ENCODE measurements around the gene DYNC1H1. TPM values are rescaled to one million over a fixed set of nuclear protein-coding genes. Genes with fewer than 3 reads are reported as not detected.
A peak's percentile ranks its signal among the peaks of the same experiment; 100 is the strongest.

The DYNC1H1 gene
- total and polyA plus RNA-seq, 2 of the 13 experiments (the other 11 are each of a cell fraction or from before 2014, with no cell fraction given): 74.4 to 239 TPM

DNA sequence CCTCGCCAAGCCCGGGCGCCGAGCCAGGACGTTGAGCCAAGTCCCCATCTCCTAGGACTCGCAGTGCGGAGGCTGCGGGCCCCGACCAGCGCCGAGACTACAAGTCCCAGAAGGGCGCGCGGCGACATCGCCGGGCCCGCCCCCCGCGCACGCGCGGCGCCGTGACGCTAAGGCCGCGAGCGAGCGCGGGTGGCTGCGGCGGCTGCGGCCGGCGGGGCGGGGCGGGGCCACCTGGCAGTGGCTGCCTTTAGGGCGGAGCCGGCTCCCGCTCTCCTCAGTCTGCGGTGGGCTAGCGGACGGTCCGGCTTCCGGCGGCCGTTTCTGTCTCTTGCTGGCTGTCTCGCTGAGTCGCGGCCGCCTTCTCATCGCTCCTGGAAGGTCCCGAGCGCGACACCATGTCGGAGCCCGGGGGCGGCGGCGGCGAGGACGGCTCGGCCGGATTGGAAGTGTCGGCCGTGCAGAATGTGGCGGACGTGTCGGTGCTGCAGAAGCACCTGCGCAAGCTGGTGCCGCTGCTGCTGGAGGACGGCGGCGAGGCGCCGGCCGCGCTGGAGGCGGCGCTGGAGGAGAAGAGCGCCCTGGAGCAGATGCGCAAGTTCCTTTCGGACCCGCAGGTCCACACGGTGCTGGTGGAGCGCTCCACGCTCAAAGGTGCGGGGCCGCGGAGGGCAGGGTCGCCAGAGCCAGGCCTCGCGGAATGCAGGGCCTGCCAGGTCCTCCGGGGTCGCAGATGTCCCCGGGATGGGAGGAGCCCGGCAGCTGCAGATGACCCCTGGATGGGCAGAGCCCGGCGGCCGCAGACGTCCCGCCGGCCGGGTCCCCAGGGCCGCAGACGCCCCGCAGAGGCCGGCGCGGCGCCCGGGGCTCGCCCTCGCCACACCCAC lies at the start of gene DYNC1H1 (continued):
- TF ChIP-seq, protein P1, sequence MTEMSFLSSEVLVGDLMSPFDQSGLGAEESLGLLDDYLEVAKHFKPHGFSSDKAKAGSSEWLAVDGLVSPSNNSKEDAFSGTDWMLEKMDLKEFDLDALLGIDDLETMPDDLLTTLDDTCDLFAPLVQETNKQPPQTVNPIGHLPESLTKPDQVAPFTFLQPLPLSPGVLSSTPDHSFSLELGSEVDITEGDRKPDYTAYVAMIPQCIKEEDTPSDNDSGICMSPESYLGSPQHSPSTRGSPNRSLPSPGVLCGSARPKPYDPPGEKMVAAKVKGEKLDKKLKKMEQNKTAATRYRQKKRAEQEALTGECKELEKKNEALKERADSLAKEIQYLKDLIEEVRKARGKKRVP (CRISPR knock-in tag; IDR thresholded peaks at IDR 0.05): peak in 1 of 2 experiments; percentile 32; a peak in 1 of 4 replicates
- TF ChIP-seq ZC3H13 (CRISPR knock-in tag; IDR thresholded peaks at IDR 0.05) (peak; percentile 28; the same call in 1 of the 2 replicates), KAT7 (CRISPR knock-in tag; IDR thresholded peaks at IDR 0.05; ENCODE audit: borderline replicate concordance) (peak; percentile 72; the same call in 1 of the 2 replicates), KDM4B (CRISPR knock-in tag; IDR thresholded peaks at IDR 0.05) (no peak), ETV6 (CRISPR knock-in tag; conservative IDR thresholded peaks at IDR 0.05) (0 out of 2 replicates have a peak, but pooled peaks have one; percentile 11), SMAD1 (CRISPR knock-in tag; IDR thresholded peaks at IDR 0.05; ENCODE audit: borderline replicate concordance, low read depth) (0 out of 2 replicates have a peak, but pooled peaks have one; percentile 45), ZNF3 (CRISPR knock-in tag; IDR thresholded peaks at IDR 0.05) (no peak), KLF12 (CRISPR knock-in tag; IDR thresholded peaks at IDR 0.05; ENCODE audit: borderline replicate concordance) (0 out of 2 replicates have a peak, but pooled peaks have one; percentile 55), TOPORS (CRISPR knock-in tag; IDR thresholded peaks at IDR 0.05) (peak; percentile 61; the same call in 1 of the 2 replicates), ZNF569 (CRISPR knock-in tag; IDR thresholded peaks at IDR 0.05; ENCODE audit: borderline replicate concordance) (no peak)
- TF ChIP-seq, protein P2, sequence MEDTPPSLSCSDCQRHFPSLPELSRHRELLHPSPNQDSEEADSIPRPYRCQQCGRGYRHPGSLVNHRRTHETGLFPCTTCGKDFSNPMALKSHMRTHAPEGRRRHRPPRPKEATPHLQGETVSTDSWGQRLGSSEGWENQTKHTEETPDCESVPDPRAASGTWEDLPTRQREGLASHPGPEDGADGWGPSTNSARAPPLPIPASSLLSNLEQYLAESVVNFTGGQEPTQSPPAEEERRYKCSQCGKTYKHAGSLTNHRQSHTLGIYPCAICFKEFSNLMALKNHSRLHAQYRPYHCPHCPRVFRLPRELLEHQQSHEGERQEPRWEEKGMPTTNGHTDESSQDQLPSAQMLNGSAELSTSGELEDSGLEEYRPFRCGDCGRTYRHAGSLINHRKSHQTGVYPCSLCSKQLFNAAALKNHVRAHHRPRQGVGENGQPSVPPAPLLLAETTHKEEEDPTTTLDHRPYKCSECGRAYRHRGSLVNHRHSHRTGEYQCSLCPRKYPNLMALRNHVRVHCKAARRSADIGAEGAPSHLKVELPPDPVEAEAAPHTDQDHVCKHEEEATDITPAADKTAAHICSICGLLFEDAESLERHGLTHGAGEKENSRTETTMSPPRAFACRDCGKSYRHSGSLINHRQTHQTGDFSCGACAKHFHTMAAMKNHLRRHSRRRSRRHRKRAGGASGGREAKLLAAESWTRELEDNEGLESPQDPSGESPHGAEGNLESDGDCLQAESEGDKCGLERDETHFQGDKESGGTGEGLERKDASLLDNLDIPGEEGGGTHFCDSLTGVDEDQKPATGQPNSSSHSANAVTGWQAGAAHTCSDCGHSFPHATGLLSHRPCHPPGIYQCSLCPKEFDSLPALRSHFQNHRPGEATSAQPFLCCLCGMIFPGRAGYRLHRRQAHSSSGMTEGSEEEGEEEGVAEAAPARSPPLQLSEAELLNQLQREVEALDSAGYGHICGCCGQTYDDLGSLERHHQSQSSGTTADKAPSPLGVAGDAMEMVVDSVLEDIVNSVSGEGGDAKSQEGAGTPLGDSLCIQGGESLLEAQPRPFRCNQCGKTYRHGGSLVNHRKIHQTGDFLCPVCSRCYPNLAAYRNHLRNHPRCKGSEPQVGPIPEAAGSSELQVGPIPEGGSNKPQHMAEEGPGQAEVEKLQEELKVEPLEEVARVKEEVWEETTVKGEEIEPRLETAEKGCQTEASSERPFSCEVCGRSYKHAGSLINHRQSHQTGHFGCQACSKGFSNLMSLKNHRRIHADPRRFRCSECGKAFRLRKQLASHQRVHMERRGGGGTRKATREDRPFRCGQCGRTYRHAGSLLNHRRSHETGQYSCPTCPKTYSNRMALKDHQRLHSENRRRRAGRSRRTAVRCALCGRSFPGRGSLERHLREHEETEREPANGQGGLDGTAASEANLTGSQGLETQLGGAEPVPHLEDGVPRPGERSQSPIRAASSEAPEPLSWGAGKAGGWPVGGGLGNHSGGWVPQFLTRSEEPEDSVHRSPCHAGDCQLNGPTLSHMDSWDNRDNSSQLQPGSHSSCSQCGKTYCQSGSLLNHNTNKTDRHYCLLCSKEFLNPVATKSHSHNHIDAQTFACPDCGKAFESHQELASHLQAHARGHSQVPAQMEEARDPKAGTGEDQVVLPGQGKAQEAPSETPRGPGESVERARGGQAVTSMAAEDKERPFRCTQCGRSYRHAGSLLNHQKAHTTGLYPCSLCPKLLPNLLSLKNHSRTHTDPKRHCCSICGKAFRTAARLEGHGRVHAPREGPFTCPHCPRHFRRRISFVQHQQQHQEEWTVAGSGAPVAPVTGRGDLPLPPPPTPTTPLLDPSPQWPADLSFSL (CRISPR knock-in tag; IDR thresholded peaks at IDR 0.05): 0 out of 2 replicates have a peak, but pooled peaks have one; percentile 12
- TF ChIP-seq, protein P3, sequence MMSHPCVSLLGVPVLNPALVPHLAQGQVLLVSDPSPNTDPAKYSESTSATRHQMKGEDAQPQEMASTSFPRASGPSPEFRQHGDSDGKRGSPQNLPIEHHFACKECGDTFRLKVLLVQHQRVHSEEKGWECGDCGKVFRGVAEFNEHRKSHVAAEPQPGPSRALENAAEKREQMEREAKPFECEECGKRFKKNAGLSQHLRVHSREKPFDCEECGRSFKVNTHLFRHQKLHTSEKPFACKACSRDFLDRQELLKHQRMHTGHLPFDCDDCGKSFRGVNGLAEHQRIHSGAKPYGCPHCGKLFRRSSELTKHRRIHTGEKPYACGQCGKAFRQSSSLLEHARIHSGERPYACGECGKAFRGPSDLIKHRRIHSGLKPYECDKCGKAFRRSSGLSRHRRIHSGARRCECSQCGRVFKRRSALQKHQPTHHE (CRISPR knock-in tag; IDR thresholded peaks at IDR 0.05; ENCODE audit: borderline replicate concordance): peak; percentile 81; the same call in 1 of the 2 replicates
- TF ChIP-seq, protein P4, sequence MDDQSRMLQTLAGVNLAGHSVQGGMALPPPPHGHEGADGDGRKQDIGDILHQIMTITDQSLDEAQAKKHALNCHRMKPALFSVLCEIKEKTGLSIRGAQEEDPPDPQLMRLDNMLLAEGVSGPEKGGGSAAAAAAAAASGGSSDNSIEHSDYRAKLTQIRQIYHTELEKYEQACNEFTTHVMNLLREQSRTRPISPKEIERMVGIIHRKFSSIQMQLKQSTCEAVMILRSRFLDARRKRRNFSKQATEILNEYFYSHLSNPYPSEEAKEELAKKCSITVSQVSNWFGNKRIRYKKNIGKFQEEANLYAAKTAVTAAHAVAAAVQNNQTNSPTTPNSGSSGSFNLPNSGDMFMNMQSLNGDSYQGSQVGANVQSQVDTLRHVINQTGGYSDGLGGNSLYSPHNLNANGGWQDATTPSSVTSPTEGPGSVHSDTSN (CRISPR knock-in tag; IDR thresholded peaks at IDR 0.05; ENCODE audit: borderline replicate concordance): 0 out of 2 replicates have a peak, but pooled peaks have one; percentile 17
- TF ChIP-seq, protein P5, sequence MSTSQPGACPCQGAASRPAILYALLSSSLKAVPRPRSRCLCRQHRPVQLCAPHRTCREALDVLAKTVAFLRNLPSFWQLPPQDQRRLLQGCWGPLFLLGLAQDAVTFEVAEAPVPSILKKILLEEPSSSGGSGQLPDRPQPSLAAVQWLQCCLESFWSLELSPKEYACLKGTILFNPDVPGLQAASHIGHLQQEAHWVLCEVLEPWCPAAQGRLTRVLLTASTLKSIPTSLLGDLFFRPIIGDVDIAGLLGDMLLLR (CRISPR knock-in tag; IDR thresholded peaks at IDR 0.05): no peak
- TF ChIP-seq, protein P6, sequence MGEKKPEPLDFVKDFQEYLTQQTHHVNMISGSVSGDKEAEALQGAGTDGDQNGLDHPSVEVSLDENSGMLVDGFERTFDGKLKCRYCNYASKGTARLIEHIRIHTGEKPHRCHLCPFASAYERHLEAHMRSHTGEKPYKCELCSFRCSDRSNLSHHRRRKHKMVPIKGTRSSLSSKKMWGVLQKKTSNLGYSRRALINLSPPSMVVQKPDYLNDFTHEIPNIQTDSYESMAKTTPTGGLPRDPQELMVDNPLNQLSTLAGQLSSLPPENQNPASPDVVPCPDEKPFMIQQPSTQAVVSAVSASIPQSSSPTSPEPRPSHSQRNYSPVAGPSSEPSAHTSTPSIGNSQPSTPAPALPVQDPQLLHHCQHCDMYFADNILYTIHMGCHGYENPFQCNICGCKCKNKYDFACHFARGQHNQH (CRISPR knock-in tag; IDR thresholded peaks at IDR 0.05): peak; percentile 51; the same call in 1 of the 2 replicates
